AG04450 (cell line): ENCODE data around the gene NMS. TPM values are rescaled to one million over a fixed set of nuclear protein-coding genes. Genes with fewer than 3 reads are reported as not detected.
"Not testable (repeated sequence)": the region's sequence is repeated elsewhere in the genome, so short reads cannot be mapped to it uniquely, and the experiment has no call there.

Experiments used
- CTCF ChIA-PET: fragments of 300-600, 350-600 bp; formaldehyde crosslinking; extraction: SDS; loops from one replicate; lab custom pipeline; 2022; ENCODE audit warnings: antibody characterized with exemption, inconsistent platforms; lab: Charles Lee
- POLR2A ChIA-PET: fragments of 350-600 bp; formaldehyde crosslinking; extraction: SDS; loops from one replicate; lab custom pipeline; 2021; ENCODE audit warnings: antibody characterized with exemption, inconsistent platforms; lab: Yijun Ruan, JAX
- DNase-seq: peaks from one replicate; pipeline ENCODE4 v3.0.0-alpha.2; 2011; ENCODE audit warnings: low read depth, low spot score
- H3K27ac ChIP-seq: one replicate; pipeline ENCODE4 v1.5.1; 2012; ENCODE audit warnings: low read depth, low read length, control low read depth
- H3K27me3 ChIP-seq: one replicate; pipeline ENCODE4 v1.6.0; 2012; ENCODE audit warnings: low read length; ENCODE audit not compliant: control insufficient read depth, insufficient read depth
- H3K4me3 ChIP-seq: 2 replicates; pipeline ENCODE4 v1.5.1; 2011; ENCODE audit warnings: mild to moderate bottlenecking, low read depth, low read length, control low read depth
- H3K9me3 ChIP-seq: 2 replicates; pipeline ENCODE4 v1.5.1; 2012; ENCODE audit warnings: low read length; ENCODE audit not compliant: control insufficient read depth, insufficient read depth
- polyA plus RNA-seq: library from polyadenylated mRNA; depleted of rRNA; stranded (reverse); fragments of >200 nt; gene quantifications from 2 replicates; pipeline ENCODE4 v1.2.3, GENCODE V29; 2011
- TF ChIP-seq, protein P1 (sequence below): IDR thresholded peaks from 2 replicates; pipeline ENCODE4 v1.5.1; 2011; ENCODE audit warnings: low read depth, low read length, control low read depth, inconsistent platforms

NMS gene
- polyA plus RNA-seq, 1 experiment: not detected

DNA sequence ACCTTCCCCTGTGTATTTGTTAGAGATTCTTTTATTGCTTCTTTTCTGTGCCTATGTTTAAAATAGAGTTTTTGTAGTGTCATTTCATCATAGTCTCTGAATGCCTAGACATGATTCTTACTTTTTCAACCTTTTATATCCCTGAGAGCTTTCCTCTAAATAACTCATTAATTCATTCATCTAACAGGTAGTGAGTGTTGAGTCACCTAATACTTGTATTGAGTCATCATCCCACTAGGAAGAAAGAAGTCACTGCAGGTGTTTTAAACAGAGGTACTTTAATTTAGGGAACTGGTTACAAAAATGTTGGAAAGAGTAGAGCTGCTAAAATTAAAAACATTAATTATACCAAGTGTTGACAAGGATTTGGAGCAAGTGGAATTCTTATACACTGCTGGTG is 18.5 kb upstream of the NMS start:
- Histone ChIP-seq H3K27ac (no peak overlapping the region), H3K4me3 (no peak overlapping the region), H3K27me3 (peaks cover 2% of the 10 kb centered on the region), H3K9me3 (no peaks in the 10 kb centered on the region)
- POLR2A ChIA-PET: no interaction called here
- TF ChIP-seq, protein P1, sequence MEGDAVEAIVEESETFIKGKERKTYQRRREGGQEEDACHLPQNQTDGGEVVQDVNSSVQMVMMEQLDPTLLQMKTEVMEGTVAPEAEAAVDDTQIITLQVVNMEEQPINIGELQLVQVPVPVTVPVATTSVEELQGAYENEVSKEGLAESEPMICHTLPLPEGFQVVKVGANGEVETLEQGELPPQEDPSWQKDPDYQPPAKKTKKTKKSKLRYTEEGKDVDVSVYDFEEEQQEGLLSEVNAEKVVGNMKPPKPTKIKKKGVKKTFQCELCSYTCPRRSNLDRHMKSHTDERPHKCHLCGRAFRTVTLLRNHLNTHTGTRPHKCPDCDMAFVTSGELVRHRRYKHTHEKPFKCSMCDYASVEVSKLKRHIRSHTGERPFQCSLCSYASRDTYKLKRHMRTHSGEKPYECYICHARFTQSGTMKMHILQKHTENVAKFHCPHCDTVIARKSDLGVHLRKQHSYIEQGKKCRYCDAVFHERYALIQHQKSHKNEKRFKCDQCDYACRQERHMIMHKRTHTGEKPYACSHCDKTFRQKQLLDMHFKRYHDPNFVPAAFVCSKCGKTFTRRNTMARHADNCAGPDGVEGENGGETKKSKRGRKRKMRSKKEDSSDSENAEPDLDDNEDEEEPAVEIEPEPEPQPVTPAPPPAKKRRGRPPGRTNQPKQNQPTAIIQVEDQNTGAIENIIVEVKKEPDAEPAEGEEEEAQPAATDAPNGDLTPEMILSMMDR: no peak
- DNase-seq: no peak
- CTCF ChIA-PET: no interaction called here

- POLR2A ChIA-PET: no interaction called here
- H3K4me3 ChIP-seq: no peak overlapping the region
- DNase-seq: no peak
- peaks cover 2% of the 10 kb centered on the region for H3K27me3 ChIP-seq
- H3K27ac ChIP-seq: no peak overlapping the region
- CTCF ChIA-PET: no interaction called here
- TF ChIP-seq, protein P1: no peak
- H3K9me3 ChIP-seq: 0 out of 2 replicates have a peak, but pooled peaks cover 2% of the 10 kb centered on the region
These were observed 16.4 kb upstream of the NMS start for GRCh38 chr2:100453853-100454252.

- H3K4me3 ChIP-seq, H3K27ac ChIP-seq, CTCF ChIA-PET, DNase-seq, H3K27me3 ChIP-seq, H3K9me3 ChIP-seq, POLR2A ChIA-PET: not testable (repeated sequence)
These were observed 13.9 kb upstream of the NMS start for GRCh38 chr2:100456357-100456756.

GRCh38 chr2:100460904-100461530 is 9.3 kb upstream of the NMS start:
- Histone ChIP-seq H3K4me3 (no peak overlapping the region), H3K27me3 (no peaks in the 10 kb centered on the region), H3K9me3 (0 out of 2 replicates have a peak, but pooled peaks cover 2% of the 10 kb centered on the region), H3K27ac (no peak overlapping the region)
- CTCF ChIA-PET: no interaction called here
- POLR2A ChIA-PET: no interaction called here
- TF ChIP-seq, protein P1: no peak
- DNase-seq: no peak

- ChIA-PET CTCF (no interaction called here), POLR2A (interaction anchor here (0.6 kb wide), 1 partner anchor 196 kb away, joined by 3 read pairs; no protein-coding TSS in a partner anchor)
- no peak for DNase-seq
- H3K27ac ChIP-seq: no peak overlapping the region
- H3K9me3 ChIP-seq: no peaks in the 10 kb centered on the region
- H3K4me3 ChIP-seq: no peak overlapping the region
- no peaks in the 10 kb centered on the region for H3K27me3 ChIP-seq
- TF ChIP-seq, protein P1: no peak
These were observed 724 bp downstream of the NMS start for GRCh38 chr2:100470898-100471514.
